IPS DF 4.7 (cell line): Measurements from ENCODE around the gene CPZ.

Experiments
- DNase-seq: peaks from one replicate; pipeline ENCODE4 v3.0.0-alpha.2; 2013; ENCODE audit warnings: low spot score; ENCODE audit errors: extremely low read depth

CPZ gene

DNA sequence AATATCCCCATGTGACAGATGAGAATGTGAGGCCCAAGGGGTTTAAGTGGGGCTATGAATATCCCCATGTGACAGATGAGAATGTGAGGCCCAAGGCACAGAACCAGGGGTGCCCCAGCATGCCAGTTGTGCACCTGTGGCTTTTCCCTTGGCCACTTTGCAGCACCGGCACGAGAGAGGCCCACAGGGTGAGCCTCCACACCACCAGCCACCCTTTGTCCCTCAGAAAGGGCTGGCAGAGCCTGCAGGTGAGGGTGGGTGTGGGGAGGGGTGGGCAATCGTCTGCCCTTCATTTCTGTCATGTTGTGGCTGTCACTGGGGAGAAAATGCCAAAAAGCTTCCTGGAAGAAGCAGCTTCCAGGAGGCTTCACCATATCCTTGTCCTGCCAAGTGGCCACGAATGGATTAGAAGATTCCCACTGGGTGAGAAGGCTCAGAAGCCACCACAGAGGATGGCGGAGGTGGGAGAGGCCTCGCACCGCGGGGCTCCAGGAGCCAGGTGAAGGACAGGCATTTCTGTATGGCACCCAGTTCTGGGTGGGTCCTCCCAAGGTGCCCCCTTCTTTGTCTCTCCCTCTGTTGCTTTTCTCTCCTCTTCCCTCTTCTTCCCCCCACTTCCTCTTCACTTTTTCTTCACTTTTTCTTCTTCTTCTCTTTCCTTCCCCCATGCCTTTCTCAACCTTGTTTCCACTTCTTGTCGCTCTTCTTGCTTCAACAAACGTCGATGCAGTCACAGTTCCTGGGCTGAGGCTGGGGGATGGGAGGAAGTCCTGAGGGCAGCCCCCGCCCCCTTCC is 12.8 kb upstream of the CPZ start:
- no peak for DNase-seq

GRCh38 chr4:8580321-8581093 is 12.1 kb upstream of the CPZ start, which contains the start of gene GPR78:
TSS of gene GPR78 (plus strand) at chr4:8580392. CDS start at chr4:8580983, 591 bp downstream.
- DNase-seq, result no peak

DNA sequence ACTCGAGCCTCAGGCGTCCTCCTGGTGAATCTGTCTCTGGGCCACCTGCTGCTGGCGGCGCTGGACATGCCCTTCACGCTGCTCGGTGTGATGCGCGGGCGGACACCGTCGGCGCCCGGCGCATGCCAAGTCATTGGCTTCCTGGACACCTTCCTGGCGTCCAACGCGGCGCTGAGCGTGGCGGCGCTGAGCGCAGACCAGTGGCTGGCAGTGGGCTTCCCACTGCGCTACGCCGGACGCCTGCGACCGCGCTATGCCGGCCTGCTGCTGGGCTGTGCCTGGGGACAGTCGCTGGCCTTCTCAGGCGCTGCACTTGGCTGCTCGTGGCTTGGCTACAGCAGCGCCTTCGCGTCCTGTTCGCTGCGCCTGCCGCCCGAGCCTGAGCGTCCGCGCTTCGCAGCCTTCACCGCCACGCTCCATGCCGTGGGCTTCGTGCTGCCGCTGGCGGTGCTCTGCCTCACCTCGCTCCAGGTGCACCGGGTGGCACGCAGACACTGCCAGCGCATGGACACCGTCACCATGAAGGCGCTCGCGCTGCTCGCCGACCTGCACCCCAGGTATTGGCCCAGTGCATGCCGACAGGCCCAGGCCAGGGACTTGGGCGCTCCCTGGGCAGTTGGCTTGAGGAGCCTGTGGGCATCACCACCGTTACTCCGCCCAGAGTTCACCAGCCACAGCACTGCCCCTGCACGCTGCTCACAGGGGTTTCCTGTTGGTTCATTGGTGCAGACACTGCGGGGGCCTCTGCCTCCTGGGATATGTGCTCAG is 11.3 kb upstream of the CPZ start:
- DNase-seq, result no peak

- no peak for DNase-seq
Measured at GRCh38 chr4:8582016-8582415, 10.5 kb upstream of the CPZ start.

- no peak for DNase-seq
Measured at GRCh38 chr4:8582436-8582835, 10.1 kb upstream of the CPZ start.

- no peak for DNase-seq
Measured at GRCh38 chr4:8582941-8583654, 9.5 kb upstream of the CPZ start.

- DNase-seq, result no peak
Measured at GRCh38 chr4:8583655-8584025, 8.9 kb upstream of the CPZ start.

DNA sequence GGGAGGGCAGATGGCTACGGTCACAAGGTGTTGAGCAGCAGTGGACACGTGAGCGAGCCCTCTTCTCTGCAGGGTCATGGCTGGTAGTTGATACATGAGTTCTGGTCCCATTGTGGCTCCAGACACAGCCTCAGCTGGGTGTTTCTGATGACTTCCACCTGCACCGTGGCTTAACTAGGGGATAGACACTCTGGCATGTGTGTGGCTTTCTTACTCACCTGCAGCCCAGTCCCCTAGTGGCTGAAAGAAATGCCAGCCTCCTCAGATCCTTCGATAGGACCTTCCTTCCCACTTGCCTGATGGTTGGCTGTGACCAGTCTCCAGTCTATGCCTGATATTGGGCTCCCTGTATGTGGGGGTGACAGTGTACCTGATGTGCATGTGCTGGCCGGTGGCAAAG is 7.4 kb upstream of the CPZ start:
- no peak for DNase-seq

DNA sequence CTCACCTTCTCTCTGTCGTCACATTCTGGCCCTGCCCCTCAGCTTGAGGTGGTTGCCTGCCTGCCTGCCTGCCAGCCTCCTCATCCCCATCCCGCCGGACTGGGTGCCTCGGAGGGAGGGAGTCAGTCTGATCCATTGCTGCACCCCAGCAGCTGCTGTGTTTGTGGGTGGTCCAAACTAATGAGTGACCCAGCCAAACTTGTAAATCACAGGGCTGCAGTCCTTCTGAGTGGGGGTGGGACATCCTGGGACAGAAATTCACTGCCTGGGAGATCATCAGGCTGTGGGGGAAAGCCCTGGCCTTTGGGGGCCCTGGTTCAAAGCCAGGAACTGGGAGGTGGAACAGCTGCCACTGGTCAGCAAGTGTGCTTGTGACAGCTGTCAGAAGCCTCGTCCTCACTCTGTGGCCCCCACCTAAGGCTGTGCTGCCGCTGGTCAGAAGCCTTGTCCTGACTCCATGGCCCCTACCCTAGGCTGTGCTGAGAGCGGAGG is 6.8 kb upstream of the CPZ start:
- DNase-seq, result no peak

- no peak for DNase-seq
Measured at GRCh38 chr4:8586246-8586645, 6.3 kb upstream of the CPZ start.

DNA sequence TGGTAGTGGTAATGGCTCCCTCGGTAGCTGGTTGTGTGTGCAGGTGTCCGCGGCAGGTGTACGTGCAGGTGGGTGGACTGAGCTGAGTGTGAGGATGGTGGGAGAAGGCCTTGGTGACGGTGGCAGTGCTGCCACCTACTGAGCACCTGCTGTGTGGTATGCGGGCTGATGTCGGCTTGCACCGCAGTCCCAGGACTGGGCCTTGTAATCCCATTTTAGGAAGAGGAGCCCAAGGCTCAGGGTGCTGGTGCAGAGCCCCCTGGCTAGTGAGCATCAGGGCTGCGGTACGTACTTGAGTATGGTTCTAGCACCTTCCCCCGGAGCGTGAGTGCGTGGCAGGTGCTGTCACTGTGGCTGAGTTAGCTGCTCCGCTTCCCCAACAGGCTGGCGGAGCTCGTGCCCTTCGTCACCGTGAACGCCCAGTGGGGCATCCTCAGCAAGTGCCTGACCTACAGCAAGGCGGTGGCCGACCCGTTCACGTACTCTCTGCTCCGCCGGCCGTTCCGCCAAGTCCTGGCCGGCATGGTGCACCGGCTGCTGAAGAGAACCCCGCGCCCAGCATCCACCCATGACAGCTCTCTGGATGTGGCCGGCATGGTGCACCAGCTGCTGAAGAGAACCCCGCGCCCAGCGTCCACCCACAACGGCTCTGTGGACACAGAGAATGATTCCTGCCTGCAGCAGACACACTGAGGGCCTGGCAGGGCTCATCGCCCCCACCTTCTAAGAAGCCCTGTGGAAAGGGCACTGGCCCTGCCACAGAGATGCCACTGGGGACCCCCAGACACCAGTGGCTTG is 5.7 kb upstream of the CPZ start:
- DNase-seq, result no peak

GRCh38 chr4:8587469-8588195 is 4.9 kb upstream of the CPZ start:
- no peak for DNase-seq

DNA sequence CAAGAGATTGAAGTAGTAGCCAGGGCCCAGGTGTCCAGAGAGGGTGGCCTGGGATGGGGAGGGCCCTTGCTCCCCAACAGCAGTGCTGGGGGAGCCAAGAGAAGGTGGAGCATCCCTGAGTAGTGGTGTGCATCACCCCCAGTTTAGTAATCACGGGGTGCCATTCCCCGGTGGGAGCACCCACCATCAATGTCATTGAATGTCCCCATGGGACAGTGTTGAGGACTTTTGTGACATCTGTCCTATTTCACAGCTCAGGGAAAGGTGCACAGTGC is 4.4 kb upstream of the CPZ start:
- no peak for DNase-seq

DNA sequence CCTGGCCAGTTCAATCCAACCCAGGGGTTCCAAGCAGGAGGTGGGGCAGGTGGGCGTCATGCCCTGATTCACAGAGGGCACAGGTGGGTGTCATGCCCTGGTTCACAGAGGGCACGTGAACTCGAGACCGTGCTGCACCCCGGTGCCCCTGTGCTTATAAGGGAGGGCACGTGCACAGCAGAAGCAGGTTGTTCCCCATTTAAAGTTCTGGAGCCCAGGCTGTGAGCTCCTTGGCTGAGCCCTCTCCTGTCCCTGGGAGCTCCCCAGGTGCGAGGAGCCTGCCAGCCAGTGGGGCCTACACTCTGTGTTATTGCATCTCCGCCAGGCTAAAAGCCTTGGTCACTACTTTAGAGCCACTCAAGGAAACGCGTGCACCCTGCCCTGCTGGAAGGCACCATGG is 3.2 kb upstream of the CPZ start:
- no peak for DNase-seq

DNA sequence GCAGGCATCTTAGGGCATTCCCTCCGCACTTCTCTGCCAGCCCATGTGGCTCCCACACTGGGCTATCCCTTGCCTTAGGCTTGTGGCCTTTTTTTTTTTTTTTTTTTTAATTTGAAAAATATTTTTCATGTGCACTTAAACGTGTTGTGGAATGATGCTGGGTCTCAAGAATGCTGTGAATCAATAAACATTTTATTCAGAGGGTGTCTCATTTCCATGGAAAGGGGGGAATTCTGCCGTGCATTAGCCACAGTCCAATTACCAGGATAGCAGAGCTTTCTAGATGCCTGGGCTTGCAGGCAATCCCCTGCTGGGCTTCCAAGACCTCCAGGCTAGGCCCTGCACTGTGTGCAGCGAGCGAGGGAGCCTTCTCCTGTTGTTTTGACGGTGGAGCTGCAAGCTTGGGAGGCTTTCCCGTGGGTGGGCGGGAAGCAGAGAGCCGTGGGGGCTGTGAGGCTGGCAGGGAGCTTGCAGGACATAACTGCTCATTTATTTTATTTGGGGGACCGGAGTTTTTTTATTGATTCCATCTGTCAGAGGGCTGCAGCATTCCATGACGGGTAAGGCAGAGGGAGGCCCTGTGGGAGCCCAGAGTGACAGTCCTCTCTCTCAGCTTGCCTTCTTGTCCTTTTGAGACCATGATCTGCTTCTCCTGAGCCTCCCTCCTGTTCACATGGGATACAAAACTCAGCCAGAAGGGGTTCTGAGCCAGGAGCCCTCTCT is 2.6 kb upstream of the CPZ start:
- no peak for DNase-seq

GRCh38 chr4:8590546-8590880 is 2.1 kb upstream of the CPZ start:
- no peak for DNase-seq

- DNase-seq, result no peak
Measured at GRCh38 chr4:8591114-8591513, 1.5 kb upstream of the CPZ start.

- DNase-seq, result no peak
Measured at GRCh38 chr4:8591626-8592365, 769 bp upstream of the CPZ start.
